Kidney epithelial cell (primary cell): Measurements from ENCODE around the gene JMJD1C. TPM values are rescaled to one million over a fixed set of nuclear protein-coding genes. Genes with fewer than 3 reads are reported as not detected.
"Not testable (repeated sequence)": the region's sequence is repeated elsewhere in the genome, so short reads cannot be mapped to it uniquely, and the experiment has no call there.

Experiments used
- DNase-seq: peaks from one replicate; pipeline ENCODE4 v3.0.0-alpha.2; 2010; ENCODE audit warnings: low read depth
- H3K27me3 ChIP-seq: 2 replicates; pipeline ENCODE4 v1.6.0; 2011; ENCODE audit warnings: low read length; ENCODE audit not compliant: control insufficient read depth, insufficient read depth
- H3K36me3 ChIP-seq: 2 replicates; pipeline ENCODE4 v1.5.1; 2011; ENCODE audit warnings: low read length; ENCODE audit not compliant: control insufficient read depth, insufficient read depth
- H3K4me3 ChIP-seq: 2 replicates; pipeline ENCODE4 v1.5.1; 2011; ENCODE audit warnings: low read depth, mild to moderate bottlenecking, control low read depth, low read length
- CTCF ChIP-seq: IDR thresholded peaks from 2 replicates; pipeline ENCODE4 v1.5.1; 2011; ENCODE audit warnings: mild to moderate bottlenecking, moderate library complexity, low read length, control low read depth, inconsistent platforms; ENCODE audit not compliant: insufficient read depth, poor library complexity, severe bottlenecking
- total RNA-seq: library from RNA; depleted of rRNA; stranded (reverse); fragments of >200 nt; gene quantifications from 2 replicates; pipeline ENCODE4 v1.2.3, GENCODE V29; 2015

The JMJD1C gene
- total RNA-seq, 1 donor from 2014 or later, result 90.3 TPM

GRCh38 chr10:63388421-63389031 lies 77.3 kb downstream of the JMJD1C start:
- Histone ChIP-seq H3K36me3 (no peaks in the 10 kb centered on the region), H3K4me3 (no peak overlapping the region), H3K27me3 (no peaks in the 10 kb centered on the region)
- no peak for TF ChIP-seq CTCF
- peak; percentile 10 for DNase-seq

GRCh38 chr10:63385254-63385653 lies 80.5 kb downstream of the JMJD1C start:
- Histone ChIP-seq H3K4me3 (no peak overlapping the region), H3K27me3 (no peaks in the 10 kb centered on the region), H3K36me3 (no peaks in the 10 kb centered on the region)
- TF ChIP-seq CTCF, result no peak
- DNase-seq, result no peak

- Histone ChIP-seq H3K4me3 (no peak overlapping the region), H3K36me3 (no peaks in the 10 kb centered on the region), H3K27me3 (no peaks in the 10 kb centered on the region)
- no peak for TF ChIP-seq CTCF
- DNase-seq, result no peak
These were observed 81.1 kb downstream of the JMJD1C start for GRCh38 chr10:63384675-63385074.

GRCh38 chr10:63384001-63384400 lies 81.8 kb downstream of the JMJD1C start:
- Histone ChIP-seq H3K4me3 (no peak overlapping the region), H3K27me3 (no peaks in the 10 kb centered on the region), H3K36me3 (no peaks in the 10 kb centered on the region)
- no peak for DNase-seq
- no peak for TF ChIP-seq CTCF

- no peak for DNase-seq
- TF ChIP-seq CTCF, result no peak
- Histone ChIP-seq H3K4me3 (no peak overlapping the region), H3K27me3 (no peaks in the 10 kb centered on the region), H3K36me3 (no peaks in the 10 kb centered on the region)
These were observed 82.6 kb downstream of the JMJD1C start for GRCh38 chr10:63383141-63383540.

GRCh38 chr10:63382066-63382465 lies 83.7 kb downstream of the JMJD1C start:
- TF ChIP-seq CTCF, result no peak
- DNase-seq, result no peak
- no peaks in the 10 kb centered on the region for H3K27me3 ChIP-seq
- H3K36me3 ChIP-seq, result no peaks in the 10 kb centered on the region
- no peak overlapping the region for H3K4me3 ChIP-seq

GRCh38 chr10:63377305-63377661 lies 88.5 kb downstream of the JMJD1C start:
- DNase-seq, H3K27me3 ChIP-seq, H3K36me3 ChIP-seq, H3K4me3 ChIP-seq: not testable (repeated sequence)
